Gastrocnemius medialis (tissue), 4 donors: ENCODE results near the gene CDC42EP3. TPM values are rescaled to one million over a fixed set of nuclear protein-coding genes. Genes with fewer than 3 reads are reported as not detected.

Source experiments
- ATAC-seq, 2 donors: fragments of 150-250 bp; one replicate each; pipeline ENCODE4 v1.9.1; 2016
- DNase-seq, 2 donors: peaks; one replicate each; pipeline ENCODE4 v3.0.0-alpha.2; 2019
- H3K27ac ChIP-seq, 4 donors: fragments of 200-600 bp; sonication (generic); 1 replicate in 1 of 4; 2 replicates in 3 of 4; pipeline ENCODE4 v1.5.1; 2016 to 2018; ENCODE audit warnings: mild to moderate bottlenecking in 2 of 4, moderate library complexity in 1 of 4
- H3K27me3 ChIP-seq, 3 donors: fragments of 200-600 bp; sonication (generic) in 2 of 3; 1 replicate in 1 of 3; 2 replicates in 2 of 3; pipeline versions ENCODE4 v1.5.1 to v1.6.0; 2016 to 2019; ENCODE audit warnings: mild to moderate bottlenecking in 1 of 3, moderate library complexity in 1 of 3
- H3K36me3 ChIP-seq, 2 donors: fragments of 200-600 bp; sonication (generic) in 1 of 2; one replicate each; pipeline ENCODE4 v1.5.1; 2017 to 2018
- H3K4me1 ChIP-seq, 2 donors: fragments of 200-600 bp; sonication (generic) in 1 of 2; one replicate each; pipeline ENCODE4 v1.5.1; 2016 to 2017; ENCODE audit warnings: mild to moderate bottlenecking in 2 of 2
- H3K4me3 ChIP-seq, 4 donors: fragments of 200-600 bp; sonication (generic) in 3 of 4; 1 replicate in 1 of 4; 2 replicates in 3 of 4; pipeline ENCODE4 v1.5.1; 2016 to 2019; ENCODE audit warnings: mild to moderate bottlenecking in 2 of 4
- H3K9me3 ChIP-seq, 3 donors: fragments of 200-600 bp; sonication (generic) in 2 of 3; 1 replicate in 1 of 3; 2 replicates in 2 of 3; pipeline ENCODE4 v1.5.1; 2016 to 2019
- POLR2A ChIP-seq, 2 donors: fragments of 450-650 bp; IDR thresholded peaks; one replicate each; pipeline ENCODE4 v1.6.1; 2017; ENCODE audit warnings: antibody characterized with exemption in 2 of 2, mild to moderate bottlenecking in 2 of 2, moderate library complexity in 2 of 2
- in situ Hi-C, 4 donors: fragments of 200-750 bp; cut with MboI; loops; one replicate each; pipeline versions ENCODE4 v1.15.0 to v1.8.0; 2017; ENCODE audit warnings: low sequenced_read_pairs in 4 of 4
- intact Hi-C: fragments of 100-400 bp; cut with DNase I; formaldehyde crosslinking; loops from one replicate; pipeline ENCODE4 v1.15.1; 2023; ENCODE audit warnings: low total_unique reads
- total RNA-seq, 4 donors: library from RNA; depleted of rRNA; stranded (reverse); fragments of >200 nt; gene quantifications; one replicate each; pipeline versions ENCODE4 v1.1.0 to v1.2.3, GENCODE V29; 2016
- TF ChIP-seq, protein P1 (sequence below), 5 experiments: fragments of 450-650 bp in 3 of 5; fragments of 200-600 bp in 2 of 5; sonication (generic) in 2 of 5; IDR thresholded peaks in 4 of 5; conservative IDR thresholded peaks in 1 of 5; 1 replicate in 4 of 5; 2 replicates in 1 of 5; pipeline ENCODE4 v1.5.1; 2016 to 2019; ENCODE audit warnings: antibody characterized with exemption in 5 of 5, mild to moderate bottlenecking in 3 of 5, moderate library complexity in 3 of 5

The CDC42EP3 gene
- total RNA-seq, 4 donors from 2014 or later, result 20.0 to 90.6 (median 57.2) TPM

- Histone ChIP-seq H3K27me3 (no peaks in the 10 kb centered on the region), H3K27ac (no peak overlapping the region), H3K9me3 (no peaks in the 10 kb centered on the region), H3K36me3 (no peaks in the 10 kb centered on the region), H3K4me1 (peaks cover 4 to 15% of the 10 kb centered on the region in 2 donors), H3K4me3 (no peak overlapping the region)
- intact Hi-C loops, result no loop called here
- TF ChIP-seq POLR2A (IDR thresholded peaks at IDR 0.05), result no peak
- TF ChIP-seq, protein P1, sequence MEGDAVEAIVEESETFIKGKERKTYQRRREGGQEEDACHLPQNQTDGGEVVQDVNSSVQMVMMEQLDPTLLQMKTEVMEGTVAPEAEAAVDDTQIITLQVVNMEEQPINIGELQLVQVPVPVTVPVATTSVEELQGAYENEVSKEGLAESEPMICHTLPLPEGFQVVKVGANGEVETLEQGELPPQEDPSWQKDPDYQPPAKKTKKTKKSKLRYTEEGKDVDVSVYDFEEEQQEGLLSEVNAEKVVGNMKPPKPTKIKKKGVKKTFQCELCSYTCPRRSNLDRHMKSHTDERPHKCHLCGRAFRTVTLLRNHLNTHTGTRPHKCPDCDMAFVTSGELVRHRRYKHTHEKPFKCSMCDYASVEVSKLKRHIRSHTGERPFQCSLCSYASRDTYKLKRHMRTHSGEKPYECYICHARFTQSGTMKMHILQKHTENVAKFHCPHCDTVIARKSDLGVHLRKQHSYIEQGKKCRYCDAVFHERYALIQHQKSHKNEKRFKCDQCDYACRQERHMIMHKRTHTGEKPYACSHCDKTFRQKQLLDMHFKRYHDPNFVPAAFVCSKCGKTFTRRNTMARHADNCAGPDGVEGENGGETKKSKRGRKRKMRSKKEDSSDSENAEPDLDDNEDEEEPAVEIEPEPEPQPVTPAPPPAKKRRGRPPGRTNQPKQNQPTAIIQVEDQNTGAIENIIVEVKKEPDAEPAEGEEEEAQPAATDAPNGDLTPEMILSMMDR (IDR thresholded peaks at IDR 0.05 in 4 of 5, conservative IDR thresholded peaks at IDR 0.05 in 1 of 5), result no peak
- in situ Hi-C loops, result no loop called here
- DNase-seq (no peak), ATAC-seq (no peak)
These were observed 33.5 kb downstream of the CDC42EP3 start for GRCh38 chr2:37637985-37638384.

DNA sequence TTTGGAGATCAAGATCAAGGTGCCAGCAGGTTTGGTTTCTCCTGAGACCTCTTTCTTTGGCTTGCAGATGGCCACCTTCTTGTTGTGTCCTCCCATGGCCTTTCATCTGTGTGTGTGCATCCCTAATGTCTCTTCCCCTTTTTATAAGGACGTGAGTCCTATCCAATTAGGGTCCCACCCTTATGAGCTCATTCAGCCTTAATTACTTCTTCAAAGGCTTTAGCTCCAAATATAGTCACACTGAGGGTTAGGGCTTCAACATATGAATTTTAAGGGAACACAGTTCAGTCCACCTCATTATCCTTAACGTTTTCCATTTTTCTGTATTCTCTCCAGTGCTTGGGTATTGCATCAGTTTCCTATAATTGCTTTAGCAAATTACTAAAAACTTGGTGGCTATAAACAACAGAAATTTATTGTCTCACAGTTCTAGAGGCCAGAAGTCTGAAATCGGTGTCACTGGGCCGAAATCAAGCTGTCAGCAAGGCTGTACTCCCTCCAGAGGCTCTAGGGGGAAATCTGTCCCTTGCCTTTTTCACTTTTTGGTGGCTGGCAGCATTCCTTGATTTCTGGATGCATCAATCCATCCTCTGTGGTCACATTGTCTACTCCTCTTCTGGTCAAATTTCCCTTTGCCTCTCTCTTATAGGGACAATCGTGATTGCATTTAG, 34.1 kb downstream of the CDC42EP3 start:
- H3K36me3 ChIP-seq, result no peaks in the 10 kb centered on the region
- no peaks in the 10 kb centered on the region for H3K27me3 ChIP-seq
- peaks cover 7 to 13% of the 10 kb centered on the region in 2 donors for H3K4me1 ChIP-seq
- no peak overlapping the region for H3K4me3 ChIP-seq
- in situ Hi-C loops, result no loop called here
- TF ChIP-seq, protein P1 (IDR thresholded peaks at IDR 0.05 in 4 of 5, conservative IDR thresholded peaks at IDR 0.05 in 1 of 5), result no peak
- no peak for TF ChIP-seq POLR2A (IDR thresholded peaks at IDR 0.05)
- H3K27ac ChIP-seq, result no peak overlapping the region
- intact Hi-C loops, result no loop called here
- ATAC-seq (no peak), DNase-seq (no peak)
- H3K9me3 ChIP-seq, result no peaks in the 10 kb centered on the region

DNA sequence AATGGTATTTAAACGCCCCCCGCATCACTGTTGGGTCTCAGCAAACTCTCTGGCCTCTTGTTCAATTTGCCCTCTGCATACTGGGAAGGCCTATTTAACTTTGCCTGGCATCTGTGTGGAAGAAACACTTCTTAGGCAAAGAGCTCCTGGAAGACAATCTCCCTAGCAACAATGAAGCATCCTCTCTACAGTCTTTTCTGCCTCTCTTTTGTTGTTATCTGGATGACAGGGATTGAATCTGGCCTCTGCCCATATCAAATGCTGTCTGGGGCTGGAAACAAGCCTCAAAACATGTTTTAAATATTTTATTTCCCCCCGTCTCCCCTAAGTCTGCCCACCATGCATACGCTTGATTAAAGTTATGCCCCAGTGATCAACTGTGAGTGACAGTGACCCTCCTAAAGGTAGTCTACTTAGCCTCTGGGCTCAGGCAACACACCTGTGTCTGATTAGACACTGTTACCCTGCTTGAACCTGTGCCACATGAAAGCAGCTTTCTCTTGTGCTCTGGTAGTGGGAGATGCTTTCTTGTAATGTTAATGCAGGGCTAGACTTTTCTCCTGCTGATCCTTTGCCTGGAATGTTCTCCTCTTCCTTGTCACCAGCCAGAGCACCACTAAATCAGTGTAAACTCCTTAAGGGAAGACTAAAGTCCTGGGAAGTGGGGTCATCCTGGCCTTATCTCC, 34.9 kb downstream of the CDC42EP3 start:
- Histone ChIP-seq H3K4me1 (peaks cover 5 to 11% of the 10 kb centered on the region in 2 donors), H3K27ac (no peak overlapping the region), H3K4me3 (no peak overlapping the region), H3K36me3 (no peaks in the 10 kb centered on the region), H3K27me3 (no peaks in the 10 kb centered on the region), H3K9me3 (no peaks in the 10 kb centered on the region)
- TF ChIP-seq, protein P1 (IDR thresholded peaks at IDR 0.05 in 4 of 5, conservative IDR thresholded peaks at IDR 0.05 in 1 of 5), result no peak
- TF ChIP-seq POLR2A (IDR thresholded peaks at IDR 0.05), result no peak
- ATAC-seq (no peak), DNase-seq (no peak)
- in situ Hi-C loops (no loop called here), intact Hi-C loops (no loop called here)

- no peak for DNase-seq
- Histone ChIP-seq H3K9me3 (no peaks in the 10 kb centered on the region), H3K4me1 (peaks cover 10 to 16% of the 10 kb centered on the region in 2 donors), H3K27ac (no peak overlapping the region), H3K4me3 (no peak overlapping the region), H3K27me3 (no peaks in the 10 kb centered on the region), H3K36me3 (no peaks in the 10 kb centered on the region)
- intact Hi-C loops, result no loop called here
- in situ Hi-C loops, result no loop called here
- no peak for TF ChIP-seq POLR2A (IDR thresholded peaks at IDR 0.05)
- TF ChIP-seq, protein P1 (IDR thresholded peaks at IDR 0.05 in 4 of 5, conservative IDR thresholded peaks at IDR 0.05 in 1 of 5), result no peak
- ATAC-seq, result no peak
These were observed 35.7 kb downstream of the CDC42EP3 start for GRCh38 chr2:37635504-37636380.
